IPS-18c (cell line): ENCODE results near the gene USP32.
A peak's percentile ranks its signal among the peaks of the same experiment; 100 is the strongest.

Experiments
- H3K4me3 ChIP-seq: 2 replicates; pipeline ENCODE4 v1.7.0; 2013; ENCODE audit warnings: low read depth, mild to moderate bottlenecking, low read length, moderate library complexity; ENCODE audit not compliant: insufficient read depth
- H3K9me3 ChIP-seq: one replicate; pipeline ENCODE4 v1.6.1; 2013; ENCODE audit warnings: mild to moderate bottlenecking, low read length, moderate library complexity; ENCODE audit not compliant: control insufficient read depth, insufficient read depth

The USP32 gene

DNA sequence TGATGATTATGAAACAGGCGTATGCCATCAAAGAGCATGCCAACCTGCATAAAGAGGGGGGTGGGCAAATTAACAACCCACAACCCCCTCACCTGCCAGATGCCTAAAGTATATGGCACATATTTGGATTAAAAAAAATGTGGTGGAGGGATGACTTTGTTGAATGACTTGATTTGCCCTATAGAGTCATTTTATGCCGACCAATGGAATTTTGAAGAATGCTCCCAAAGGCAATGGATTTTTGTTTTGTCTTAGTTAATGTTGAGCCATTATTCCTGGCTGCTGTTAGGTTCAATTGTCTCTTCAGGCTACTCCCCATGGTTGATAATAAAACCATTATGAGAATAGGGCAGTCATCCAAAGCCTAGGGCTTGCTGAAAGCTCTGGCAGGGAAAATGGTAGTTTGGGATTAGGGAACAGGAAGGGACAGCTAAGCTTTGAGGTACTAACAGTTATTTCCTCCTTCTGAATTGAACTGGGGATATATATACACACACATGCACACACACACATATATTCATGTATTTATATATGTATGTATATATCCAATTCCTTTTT, 24.5 kb upstream of the USP32 start:
- Histone ChIP-seq H3K9me3 (no peaks in the 10 kb centered on the region), H3K4me3 (no peak overlapping the region)

DNA sequence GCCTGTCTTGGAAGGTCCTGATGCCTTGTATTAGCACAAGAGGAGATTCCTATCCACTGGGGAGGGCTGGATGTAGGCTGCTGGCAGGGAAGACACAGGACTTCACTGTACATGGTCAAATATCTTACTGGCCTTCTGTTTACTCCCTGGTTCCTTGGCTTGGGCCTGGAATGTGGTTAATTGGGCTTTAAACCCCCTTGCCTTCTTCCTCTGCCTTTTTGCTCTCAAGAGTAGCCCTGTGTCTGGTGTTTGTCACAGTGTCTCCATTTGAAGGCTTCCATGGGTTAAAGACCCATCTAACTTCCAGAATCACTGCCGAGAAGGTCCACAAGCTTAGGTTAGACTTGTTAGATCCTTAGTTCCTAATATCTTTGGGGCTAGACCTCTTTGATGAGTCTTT, 23.2 kb upstream of the USP32 start:
- no peak overlapping the region for H3K4me3 ChIP-seq
- H3K9me3 ChIP-seq: no peaks in the 10 kb centered on the region

DNA sequence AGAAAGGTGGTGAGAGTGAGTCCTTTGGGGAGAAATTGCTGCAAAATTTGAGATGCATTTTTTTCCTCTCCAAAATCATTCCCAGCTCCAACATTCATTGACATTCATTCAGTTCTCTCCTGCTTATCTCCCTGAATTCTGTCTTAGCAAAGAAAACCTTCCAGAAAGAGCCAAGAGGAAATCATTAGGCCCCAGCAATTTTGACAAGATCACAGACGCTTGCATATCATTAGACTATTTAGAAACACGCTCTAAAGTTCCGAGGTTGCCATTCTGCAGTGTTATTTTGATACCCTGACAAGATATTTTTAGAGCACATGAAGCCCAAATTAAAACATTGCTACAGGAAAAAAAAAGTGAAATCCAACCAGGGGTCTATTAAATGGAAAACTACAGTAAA, 20.8 kb upstream of the USP32 start:
- H3K9me3 ChIP-seq: no peaks in the 10 kb centered on the region

DNA sequence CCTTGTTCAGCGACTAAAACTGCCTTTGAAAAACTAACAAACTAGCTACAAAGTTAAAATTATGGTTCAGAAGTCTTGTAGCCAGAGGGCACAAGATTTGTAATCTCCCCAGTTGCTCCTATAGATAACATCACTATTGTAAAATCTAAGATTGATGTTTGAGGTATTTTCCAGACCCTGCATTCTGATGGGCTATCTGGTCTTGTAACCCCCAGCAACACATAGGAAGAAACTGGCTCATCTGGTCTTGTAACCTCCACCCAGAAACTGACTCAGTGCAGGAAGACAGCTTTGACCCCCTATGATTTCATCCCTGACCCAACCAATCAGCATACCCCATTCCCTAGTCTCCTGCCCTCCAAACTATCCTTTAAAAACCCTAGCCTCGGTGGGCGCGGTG, 18.1 kb upstream of the USP32 start:
- Histone ChIP-seq H3K4me3 (no peak overlapping the region), H3K9me3 (no peaks in the 10 kb centered on the region)

More for the DNA sequence above, 20.8 kb upstream of the USP32 start:
- no peak overlapping the region for H3K4me3 ChIP-seq

DNA sequence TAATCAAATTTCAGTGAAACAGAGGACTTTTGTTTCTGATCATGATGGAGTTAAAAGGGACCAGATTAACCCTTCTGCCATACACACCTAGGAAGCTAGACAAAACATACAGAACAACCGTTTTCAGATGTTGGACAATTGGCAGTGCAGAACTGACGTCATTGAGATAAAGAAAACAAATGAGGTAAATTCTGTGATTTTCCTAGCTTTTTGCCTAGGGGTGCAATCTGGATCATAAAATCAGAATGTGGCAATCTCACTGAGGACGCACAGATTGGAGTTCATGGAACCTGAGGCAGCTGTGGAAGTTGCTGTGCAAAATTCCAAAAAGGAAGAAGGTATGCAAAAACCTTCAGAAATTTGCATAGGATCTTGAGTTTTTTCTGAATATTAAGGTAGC, 15.0 kb upstream of the USP32 start:
- Histone ChIP-seq H3K9me3 (no peaks in the 10 kb centered on the region), H3K4me3 (no peak overlapping the region)

DNA sequence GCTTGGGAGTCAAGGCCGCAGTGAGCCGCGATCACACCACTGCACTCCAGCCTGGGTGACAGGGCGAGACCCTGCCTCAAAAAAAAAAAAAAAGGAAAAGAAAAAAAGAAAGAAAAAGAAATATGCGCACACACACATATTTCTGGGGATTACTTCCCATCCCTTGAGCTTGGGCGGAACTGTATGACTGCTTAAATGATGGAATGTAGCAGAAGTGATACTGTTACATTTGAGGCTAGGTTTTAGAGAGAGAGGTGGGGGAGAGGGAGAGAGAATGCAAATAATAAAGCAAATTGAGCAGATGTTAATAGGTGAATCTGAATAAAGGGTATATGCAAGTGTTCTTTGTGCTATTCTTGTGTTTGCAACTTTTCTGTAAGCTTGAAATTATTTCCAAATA, 12.0 kb upstream of the USP32 start:
- Histone ChIP-seq H3K9me3 (peaks cover 2% of the 10 kb centered on the region), H3K4me3 (no peak overlapping the region)

DNA sequence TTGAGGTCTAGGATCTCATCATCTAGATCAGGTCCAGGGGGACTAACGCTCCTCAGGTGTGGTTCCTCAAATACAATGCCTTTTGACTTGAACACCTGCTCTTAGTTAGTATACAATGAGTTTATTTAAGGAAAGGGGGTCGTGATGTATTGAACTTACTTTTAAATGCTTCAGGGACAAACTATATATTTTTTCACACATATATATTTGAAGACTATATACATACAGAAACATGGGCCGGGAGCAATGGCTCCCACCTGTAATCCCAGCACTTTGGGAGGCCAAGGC, 11.5 kb upstream of the USP32 start:
- no peak overlapping the region for H3K4me3 ChIP-seq
- H3K9me3 ChIP-seq: peaks cover 2% of the 10 kb centered on the region

DNA sequence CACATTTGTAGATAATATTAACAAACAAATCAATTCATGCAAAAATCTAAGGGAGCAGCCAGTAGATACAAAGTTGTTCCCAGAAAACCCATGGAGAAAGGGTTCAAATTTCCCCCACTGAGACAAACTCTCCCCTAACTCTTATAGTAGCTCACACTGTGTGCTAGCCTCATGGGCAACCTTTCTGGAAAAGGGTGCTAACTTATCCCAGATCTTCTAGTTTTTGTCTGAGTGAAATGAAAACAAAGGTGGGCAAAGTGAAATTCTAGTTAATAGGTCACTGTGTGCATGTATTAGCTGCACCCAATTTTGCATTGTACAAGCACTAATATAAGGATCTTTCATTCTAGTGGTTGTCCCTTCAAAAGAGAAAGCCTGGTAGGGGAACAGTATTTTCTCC, 9.9 kb upstream of the USP32 start:
- Histone ChIP-seq H3K9me3 (peaks cover 2% of the 10 kb centered on the region), H3K4me3 (no peak overlapping the region)

DNA sequence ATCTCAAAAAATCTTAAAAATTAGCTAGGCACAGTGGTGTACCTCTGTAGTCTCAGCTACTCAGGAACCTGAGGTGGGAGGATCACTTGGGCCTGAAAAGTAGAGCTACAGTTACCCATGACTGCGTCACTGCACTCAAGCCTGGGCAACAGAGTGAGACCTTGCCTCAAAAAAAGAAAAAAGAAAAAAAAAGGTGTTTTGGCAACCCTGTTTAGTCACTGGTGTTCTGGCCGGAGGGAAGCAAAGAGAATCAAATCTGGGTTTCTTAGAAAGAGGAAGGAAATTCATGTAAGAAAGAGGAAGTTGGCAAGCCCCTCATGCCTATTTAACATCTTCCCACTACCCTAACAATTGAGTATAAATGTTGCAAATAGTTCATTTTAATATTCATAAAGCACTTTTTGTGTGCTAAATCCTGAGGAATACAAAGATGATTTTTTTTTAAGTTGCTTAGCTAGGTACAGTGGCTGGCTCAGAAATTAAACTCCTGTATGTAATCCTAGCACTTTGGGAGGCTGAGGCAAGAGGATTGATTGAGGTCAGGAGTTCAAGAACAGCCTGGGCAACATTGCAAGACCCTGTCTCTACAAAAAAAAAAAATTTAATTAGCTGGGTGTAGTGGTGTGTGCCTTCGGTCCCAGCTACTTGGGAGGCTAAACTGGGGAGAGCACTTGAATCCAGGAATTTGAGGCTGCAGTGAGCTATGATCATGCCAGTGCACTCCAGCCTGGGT, 6.5 kb upstream of the USP32 start:
- peaks cover 2% of the 10 kb centered on the region for H3K9me3 ChIP-seq

DNA sequence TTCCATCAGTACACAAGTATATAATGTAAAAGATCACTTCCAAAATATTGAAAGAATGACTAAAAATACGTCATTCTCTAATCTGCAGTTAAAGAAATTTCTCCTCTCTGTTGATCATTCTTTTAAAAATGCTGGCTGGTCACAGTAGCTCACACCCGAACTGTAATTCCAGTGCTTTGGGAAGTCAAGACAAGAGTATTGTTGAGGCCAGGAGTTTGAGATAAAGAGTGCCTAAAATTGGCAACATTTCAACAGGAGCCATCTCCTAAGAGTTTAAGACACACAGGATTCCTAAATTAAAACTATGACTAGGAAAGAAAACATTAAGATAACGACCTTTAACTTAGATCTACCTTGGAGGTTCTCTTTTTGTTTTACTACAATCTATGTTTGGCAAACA, 4.5 kb upstream of the USP32 start:
- Histone ChIP-seq H3K4me3 (no peak overlapping the region), H3K9me3 (peaks cover 2% of the 10 kb centered on the region)

More for the DNA sequence above, 6.5 kb upstream of the USP32 start:
- H3K4me3 ChIP-seq: no peak overlapping the region

DNA sequence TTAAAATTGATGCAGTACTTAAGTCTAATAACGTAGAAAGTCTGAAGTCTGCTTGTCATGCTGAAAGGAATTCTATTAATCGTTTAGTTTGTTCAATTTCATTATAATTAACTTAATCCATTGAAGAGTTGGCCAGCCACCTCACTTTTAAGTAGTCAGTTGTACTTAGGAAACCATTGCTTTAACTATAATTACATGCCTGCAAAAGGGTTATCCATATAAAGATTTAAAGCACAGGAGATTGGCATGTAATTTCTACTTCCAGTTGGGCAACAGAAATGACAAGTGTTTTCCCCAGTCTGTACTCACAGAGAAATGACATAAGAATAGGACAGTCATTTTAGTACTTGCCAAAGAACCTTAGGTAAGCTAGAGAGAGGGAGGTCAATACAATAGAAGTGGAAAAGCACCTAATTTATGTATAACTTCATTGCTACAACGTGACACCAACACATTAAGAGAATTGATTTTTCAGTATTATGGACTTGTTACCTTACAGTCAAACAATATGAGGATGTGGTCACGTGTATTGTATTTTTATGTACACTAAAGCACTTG, 3.7 kb upstream of the USP32 start:
- H3K9me3 ChIP-seq: peaks cover 2% of the 10 kb centered on the region
- no peak overlapping the region for H3K4me3 ChIP-seq

GRCh38 chr17:60393840-60394723, 2.1 kb upstream of the USP32 start:
- H3K4me3 ChIP-seq: no peak overlapping the region
- H3K9me3 ChIP-seq: no peaks in the 10 kb centered on the region

- H3K9me3 ChIP-seq: no peaks in the 10 kb centered on the region
- peak overlapping the region; percentile 92 for H3K4me3 ChIP-seq
These were observed 1.1 kb upstream of the USP32 start for GRCh38 chr17:60392845-60393702.

DNA sequence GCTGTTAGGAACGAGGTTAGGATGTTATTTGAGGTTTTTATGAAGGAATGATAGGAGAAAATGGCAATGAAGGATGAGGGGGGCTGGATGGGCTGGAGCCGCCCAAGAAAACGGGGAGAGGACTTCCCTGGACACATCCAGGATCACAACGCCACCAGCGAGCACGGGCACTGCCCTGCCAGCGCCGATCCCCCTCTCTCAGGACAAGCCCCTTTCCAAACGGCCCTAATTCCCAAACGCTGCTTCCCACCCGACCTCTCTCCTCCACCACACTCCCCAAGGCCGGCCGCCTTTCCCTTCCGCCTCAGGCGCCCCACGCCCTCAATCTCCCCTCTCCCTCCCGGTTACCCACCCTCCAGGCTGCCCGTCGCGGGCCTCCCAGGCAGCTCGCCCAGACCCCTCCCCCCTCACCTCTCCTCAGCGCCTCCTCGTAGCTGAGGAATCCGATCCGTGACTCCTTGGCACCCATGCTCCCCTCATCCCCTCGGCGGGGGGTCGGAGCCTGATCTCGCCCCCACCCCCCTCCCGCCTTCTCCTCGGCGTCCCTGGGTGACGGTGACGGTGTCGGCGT, 377 bp downstream of the USP32 start:
- Histone ChIP-seq H3K9me3 (no peaks in the 10 kb centered on the region), H3K4me3 (peak overlapping the region; percentile 92)

DNA sequence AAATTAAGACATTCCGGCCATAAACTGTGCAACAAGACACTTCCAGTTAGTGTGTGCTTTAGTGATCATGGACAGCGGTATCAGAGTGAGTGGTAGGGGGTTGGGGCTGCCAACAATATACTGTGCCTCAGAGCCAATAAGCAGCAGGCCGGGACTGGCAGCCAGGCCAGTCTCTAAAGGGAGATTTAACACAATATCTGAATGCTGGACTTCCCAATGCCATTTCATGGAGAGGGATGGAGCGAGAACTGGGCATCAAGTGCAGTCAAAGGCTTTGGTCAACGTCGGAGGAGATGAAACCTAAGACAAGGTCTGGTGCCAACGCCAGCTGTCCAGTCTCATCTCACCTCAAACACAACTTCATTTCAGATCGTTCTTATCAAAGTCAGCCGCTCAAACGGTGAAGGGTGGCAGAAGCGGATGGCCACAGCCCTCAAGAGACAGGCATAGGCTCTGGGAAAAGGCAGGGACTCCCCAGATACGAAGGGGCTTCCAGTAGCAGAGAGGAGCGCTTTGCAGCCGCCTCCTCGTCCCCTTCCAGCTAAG, 935 bp downstream of the USP32 start:
- Histone ChIP-seq H3K4me3 (peak overlapping the region; percentile 92), H3K9me3 (no peaks in the 10 kb centered on the region)

DNA sequence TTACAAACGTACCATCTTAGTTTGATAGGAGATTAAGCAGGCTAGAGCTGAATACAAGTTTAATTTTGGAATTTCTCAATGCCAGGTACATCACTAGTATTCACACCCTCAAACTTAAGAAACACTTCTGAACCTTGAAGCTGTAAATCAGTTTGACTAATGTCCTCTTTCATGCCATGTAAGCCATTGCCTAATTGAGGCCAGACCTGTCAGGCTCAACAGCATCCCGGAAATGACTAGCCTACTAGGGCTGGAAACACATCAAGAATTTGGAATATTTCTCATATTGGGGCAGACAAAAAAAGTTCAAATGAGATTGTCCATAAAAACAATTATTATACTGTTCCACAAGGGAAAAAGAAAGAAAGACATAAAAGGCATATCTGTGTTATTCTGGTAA, 1.7 kb downstream of the USP32 start:
- Histone ChIP-seq H3K9me3 (no peaks in the 10 kb centered on the region), H3K4me3 (peak overlapping the region; percentile 92; the same call in 1 of the 2 replicates)

DNA sequence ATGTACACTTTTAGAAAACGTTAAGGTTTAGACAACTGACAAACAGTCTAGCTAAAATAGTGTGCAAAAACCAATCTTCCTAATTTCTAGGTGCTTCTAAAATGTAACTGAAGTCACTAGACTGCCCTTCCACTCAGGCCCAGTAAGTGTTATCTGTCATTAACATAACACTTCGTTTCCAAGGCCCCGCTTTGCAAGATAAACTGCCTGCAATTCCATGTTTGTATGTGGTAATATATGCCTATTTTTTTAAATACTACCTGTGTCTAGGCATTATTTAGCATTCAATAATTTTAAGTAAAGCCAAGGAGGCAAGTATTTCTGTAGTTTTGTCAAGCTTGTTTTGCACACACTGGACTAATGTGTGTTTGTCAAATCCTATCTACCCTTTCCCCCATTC, 3.2 kb downstream of the USP32 start:
- no peak overlapping the region for H3K4me3 ChIP-seq

More for the DNA sequence above, 3.2 kb downstream of the USP32 start:
- H3K9me3 ChIP-seq: no peaks in the 10 kb centered on the region
